ENCODE measurements around the gene KRT16. TPM values are rescaled to one million over a fixed set of nuclear protein-coding genes. Genes with fewer than 3 reads are reported as not detected.

The KRT16 gene
- total RNA-seq, 1 donor = not detected

- DNase-seq (ENCODE audit: low read depth) = no peak
- H3K4me3 ChIP-seq (ENCODE audit: low read depth, low read length) = no peak overlapping the region
- TF ChIP-seq CTCF (IDR thresholded peaks at IDR 0.05; ENCODE audit: insufficient read depth, low read depth, low read length) = no peak
Observed at GRCh38 chr17:41575336-41575735, 37.2 kb downstream of the KRT16 start.

GRCh38 chr17:41571561-41572434 is 40.8 kb downstream of the KRT16 start, which contains the start of gene KRT9:
Gene KRT9 (minus strand): TSS chr17:41572059. CDS start chr17:41571992, 67 bp downstream.
- no peak for DNase-seq (ENCODE audit: low read depth)
- TF ChIP-seq CTCF (IDR thresholded peaks at IDR 0.05; ENCODE audit: insufficient read depth, low read depth, low read length) = no peak
- no peak within 1 kb of the TSS for H3K4me3 ChIP-seq (ENCODE audit: low read depth, low read length)

- no peak for TF ChIP-seq CTCF (IDR thresholded peaks at IDR 0.05; ENCODE audit: insufficient read depth, low read depth, low read length)
- H3K4me3 ChIP-seq (ENCODE audit: low read depth, low read length) = no peak overlapping the region
- no peak for DNase-seq (ENCODE audit: low read depth)
Observed at GRCh38 chr17:41567317-41567716, 45.2 kb downstream of the KRT16 start.

GRCh38 chr17:41565338-41565737 is 47.2 kb downstream of the KRT16 start:
- no peak for DNase-seq (ENCODE audit: low read depth)
- H3K4me3 ChIP-seq (ENCODE audit: low read depth, low read length) = no peak overlapping the region
- TF ChIP-seq CTCF (IDR thresholded peaks at IDR 0.05; ENCODE audit: insufficient read depth, low read depth, low read length) = no peak

- H3K4me3 ChIP-seq (ENCODE audit: low read depth, low read length) = no peak overlapping the region
- TF ChIP-seq CTCF (IDR thresholded peaks at IDR 0.05; ENCODE audit: insufficient read depth, low read depth, low read length) = no peak
- no peak for DNase-seq (ENCODE audit: low read depth)
Observed at GRCh38 chr17:41563607-41564170, 48.9 kb downstream of the KRT16 start.

GRCh38 chr17:41561554-41561953 is 51.0 kb downstream of the KRT16 start:
- no peak overlapping the region for H3K4me3 ChIP-seq (ENCODE audit: low read depth, low read length)
- no peak for TF ChIP-seq CTCF (IDR thresholded peaks at IDR 0.05; ENCODE audit: insufficient read depth, low read depth, low read length)
- no peak for DNase-seq (ENCODE audit: low read depth)

Other genes with a start within 250 kb of the KRT16 start
- gene KRT33B, start 243.0 kb downstream of the KRT16 start, total RNA-seq = under 0.01 and 0.32 TPM in 2 replicates
- 26.7 and 28.9 TPM in 2 replicates for gene KRT34, start 230.5 kb downstream of the KRT16 start, total RNA-seq
- gene KRT31, start 215.2 kb downstream of the KRT16 start, total RNA-seq = not detected in 2 replicates
- gene KRT37, start 188.2 kb downstream of the KRT16 start, total RNA-seq = not detected in 2 replicates
- gene KRT38, start 171.8 kb downstream of the KRT16 start, total RNA-seq = under 0.01 TPM in 1 of 2 replicates, not detected in the other
- gene KRT32, start 145.4 kb downstream of the KRT16 start, total RNA-seq = not detected in 2 replicates
- gene KRT35, start 131.6 kb downstream of the KRT16 start, total RNA-seq = not detected in 2 replicates
- under 0.01 TPM in 2 replicates for gene KRT36, start 122.9 kb downstream of the KRT16 start, total RNA-seq
- gene KRT13, start 107.2 kb downstream of the KRT16 start, total RNA-seq = not detected in 2 replicates
- gene KRT15, start 93.9 kb downstream of the KRT16 start, total RNA-seq = 0.43 and 1.3 TPM in 2 replicates
- 579 and 604 TPM in 2 replicates for gene KRT19, start 84.5 kb downstream of the KRT16 start, total RNA-seq
- gene KRT9, start 40.7 kb downstream of the KRT16 start, total RNA-seq = not detected in 2 replicates
- not detected in 2 replicates for gene KRT14, start 25.9 kb downstream of the KRT16 start, total RNA-seq
- 6.1 and 14.7 TPM in 2 replicates for gene KRT17, start 11.8 kb upstream of the KRT16 start, total RNA-seq
- gene EIF1, start 76.1 kb upstream of the KRT16 start, total RNA-seq = 82.5 and 85.5 TPM in 2 replicates
- gene GAST, start 99.6 kb upstream of the KRT16 start, total RNA-seq = not detected in 2 replicates
- under 0.01 TPM in 2 replicates for gene HAP1, start 121.9 kb upstream of the KRT16 start, total RNA-seq
- 29.8 and 83.8 TPM in 2 replicates for gene JUP, start 173.9 kb upstream of the KRT16 start, total RNA-seq
- 88.1 and 92.4 TPM in 2 replicates for gene P3H4, start 199.2 kb upstream of the KRT16 start, total RNA-seq
- gene FKBP10, start 200.2 kb upstream of the KRT16 start, total RNA-seq = 191 and 228 TPM in 2 replicates
- 58.7 and 60.6 TPM in 2 replicates for gene NT5C3B, start 223.5 kb upstream of the KRT16 start, total RNA-seq
- gene KLHL10, start 225.1 kb upstream of the KRT16 start, total RNA-seq = under 0.01 TPM in 2 replicates

All from fibroblast of villous mesenchyme (primary cell).